HepG2 (cell line): ENCODE measurements around the gene PAPPA. TPM values are rescaled to one million over a fixed set of nuclear protein-coding genes. Genes with fewer than 3 reads are reported as not detected.

ENCODE experiments used
- EED ChIP-seq: sonication (generic); formaldehyde crosslinking; IDR thresholded peaks from 2 replicates; pipeline ENCODE4 v1.5.0; 2020; ENCODE audit warnings: mild to moderate bottlenecking, missing genetic modification reagents
- ESRRA ChIP-seq: sonication (generic); formaldehyde crosslinking; IDR thresholded peaks from 2 replicates; pipeline ENCODE4 v1.5.1; 2020; ENCODE audit warnings: mild to moderate bottlenecking, low read depth, missing genetic modification reagents
- FOXJ3 ChIP-seq: sonication (generic); formaldehyde crosslinking; IDR thresholded peaks from 2 replicates; pipeline ENCODE4 v1.4.0; 2020; ENCODE audit warnings: missing genetic modification reagents, mild to moderate bottlenecking, borderline replicate concordance
- HMG20A ChIP-seq: IDR thresholded peaks from 2 replicates; pipeline ENCODE4 v1.6.1; 2016; ENCODE audit warnings: borderline replicate concordance
- MIER3 ChIP-seq: IDR thresholded peaks from 2 replicates; pipeline ENCODE4 v1.6.1; 2016; ENCODE audit warnings: missing compliant biosample characterization, borderline replicate concordance
- MXD4 ChIP-seq: IDR thresholded peaks from 2 replicates; pipeline ENCODE4 v1.6.1; 2016; ENCODE audit warnings: mild to moderate bottlenecking, missing biosample characterization, missing genetic modification reagents
- SIX1 ChIP-seq: sonication (generic); formaldehyde crosslinking; IDR thresholded peaks from 2 replicates; pipeline ENCODE4 v1.4.0; 2020; ENCODE audit warnings: missing genetic modification reagents, borderline replicate concordance
- SMARCC2 ChIP-seq: fragments of 450-650 bp; IDR thresholded peaks from 2 replicates; pipeline ENCODE4 v1.6.1; 2017; ENCODE audit warnings: antibody characterized with exemption, mild to moderate bottlenecking
- U2AF1 ChIP-seq: fragments of 200-400 bp; formaldehyde crosslinking; optimal IDR thresholded peaks from 2 replicates; pipeline ENCODE3; 2017; ENCODE audit warnings: mild to moderate bottlenecking, low read depth, low read length
- ZBTB21 ChIP-seq: sonication (generic); formaldehyde crosslinking; IDR thresholded peaks from 2 replicates; pipeline ENCODE4 v1.4.0; 2020; ENCODE audit warnings: missing genetic modification reagents
- ZNF136 ChIP-seq: sonication (generic); formaldehyde crosslinking; IDR thresholded peaks from 2 replicates; pipeline ENCODE4 v1.8.1; 2022; ENCODE audit warnings: low read depth, mild to moderate bottlenecking, moderate library complexity, missing genetic modification reagents
- ZNF232 ChIP-seq: sonication (generic); formaldehyde crosslinking; IDR thresholded peaks from 2 replicates; pipeline ENCODE4 v1.4.0; 2020; ENCODE audit warnings: missing genetic modification reagents, borderline replicate concordance
- ZNF746 ChIP-seq: sonication (generic); formaldehyde crosslinking; IDR thresholded peaks from 2 replicates; pipeline ENCODE4 v1.8.0; 2022; ENCODE audit warnings: mild to moderate bottlenecking, missing genetic modification reagents
- ZNF773 ChIP-seq: sonication (generic); formaldehyde crosslinking; IDR thresholded peaks from 2 replicates; pipeline ENCODE4 v1.4.0; 2020; ENCODE audit warnings: missing genetic modification reagents, borderline replicate concordance
- ZNF788 ChIP-seq: sonication (generic); formaldehyde crosslinking; IDR thresholded peaks from 2 replicates; pipeline ENCODE4 v1.5.0; 2020; ENCODE audit warnings: mild to moderate bottlenecking, missing genetic modification reagents, borderline replicate concordance
- ZNF878 ChIP-seq: sonication (generic); formaldehyde crosslinking; IDR thresholded peaks from 2 replicates; pipeline ENCODE4 v1.8.1; 2023; ENCODE audit warnings: mild to moderate bottlenecking, missing genetic modification reagents, moderate library complexity
- ZSCAN9 ChIP-seq: IDR thresholded peaks from 2 replicates; pipeline ENCODE4 v1.6.1; 2016; ENCODE audit warnings: borderline replicate concordance
- polyA plus RNA-seq, 8 experiments: library from polyadenylated mRNA; depleted of rRNA in 3 of 8; stranded (reverse) in 7 of 8; unstranded in 1 of 8; fragments of >200 nt; fragmentation: Illumina TruSeq in 4 of 8; extraction: Trizol in 4 of 8; gene quantifications; 2 replicates each; pipeline versions ENCODE4 v1.2.1 to v1.2.3, GENCODE V29; 2011 to 2016; ENCODE audit warnings: low read depth in 4 of 8, missing spikeins in 1 of 8, mixed read lengths in 1 of 8; ENCODE audit not compliant: insufficient read depth in 1 of 8
- total RNA-seq, 5 experiments: library from RNA; depleted of rRNA; stranded (reverse); fragments of >200 nt; fragmentation: Illumina TruSeq; extraction: Trizol; gene quantifications; 2 replicates each; pipeline ENCODE4 v1.2.3, GENCODE V29; 2016; ENCODE audit warnings: low read depth in 1 of 5
- TF ChIP-seq, protein P1 (sequence below): IDR thresholded peaks from 2 replicates; pipeline ENCODE4 v1.6.1; 2016
- TF ChIP-seq, protein P2 (sequence below): sonication (generic); formaldehyde crosslinking; IDR thresholded peaks from 2 replicates; pipeline ENCODE4 v1.9.0; 2022; ENCODE audit warnings: missing genetic modification reagents, mild to moderate bottlenecking, borderline replicate concordance
- TF ChIP-seq, protein P3 (sequence below), 2 experiments: sonication (generic) in 1 of 2; formaldehyde crosslinking in 1 of 2; IDR thresholded peaks; 2 replicates each; pipeline versions ENCODE4 v1.4.0 to v1.6.1; 2016 to 2020; ENCODE audit warnings: borderline replicate concordance in 1 of 2, low read depth in 1 of 2, mild to moderate bottlenecking in 1 of 2, missing genetic modification reagents in 1 of 2

Gene PAPPA
- total and polyA plus RNA-seq, 2 of the 13 experiments (the other 11 are each of a cell fraction or from before 2014, with no cell fraction given): 0.09 to 0.11 TPM

DNA sequence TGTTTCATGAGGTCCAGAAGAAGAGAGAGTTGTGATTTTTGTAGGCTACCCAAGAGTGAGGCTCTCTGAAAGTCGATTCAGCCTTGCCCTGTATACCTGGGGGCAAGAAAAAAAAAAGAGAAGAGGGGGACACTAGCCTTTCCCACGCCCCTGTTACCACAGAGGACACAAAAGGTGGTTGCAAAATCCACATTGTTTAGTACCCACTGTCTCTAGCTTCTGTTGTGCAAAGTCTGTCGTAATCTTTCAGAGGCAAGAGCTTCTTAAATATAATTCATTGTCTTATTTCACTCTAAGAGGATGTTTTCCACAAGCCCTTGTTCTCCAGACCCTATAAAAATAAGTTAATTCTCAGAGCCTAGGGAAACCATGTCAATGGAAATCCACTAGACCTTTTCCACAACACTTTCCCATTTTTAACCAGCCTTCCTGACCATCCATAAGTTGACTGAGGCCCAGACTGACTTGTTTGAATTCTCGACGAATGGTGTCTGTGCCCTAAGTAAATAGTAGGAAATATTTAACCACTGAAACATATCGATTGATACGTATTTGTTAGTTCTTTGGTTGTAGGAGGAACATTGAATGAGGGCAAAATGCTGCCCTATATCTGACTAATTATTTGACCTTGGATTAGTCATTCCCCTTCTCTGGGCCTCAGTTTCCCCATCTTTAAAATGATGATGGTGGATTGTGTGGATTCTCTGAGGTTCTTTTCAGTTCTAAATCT lies 182.7 kb downstream of the PAPPA start (continued):
- TF ChIP-seq SIX1: 0 out of 2 replicates have a peak, but pooled peaks have one; percentile 50
- TF ChIP-seq HMG20A (CRISPR knock-in tag): peak; percentile 89
- TF ChIP-seq ZNF136: no peak
- peak; percentile 33; the same call in 1 of the 2 replicates for TF ChIP-seq FOXJ3 (CRISPR knock-in tag)
- TF ChIP-seq MXD4 (CRISPR knock-in tag): no peak
- TF ChIP-seq ZNF746 (CRISPR knock-in tag): no peak
- TF ChIP-seq SMARCC2: no peak
- no peak for TF ChIP-seq ZNF788 (CRISPR knock-in tag)
- TF ChIP-seq, protein P1, sequence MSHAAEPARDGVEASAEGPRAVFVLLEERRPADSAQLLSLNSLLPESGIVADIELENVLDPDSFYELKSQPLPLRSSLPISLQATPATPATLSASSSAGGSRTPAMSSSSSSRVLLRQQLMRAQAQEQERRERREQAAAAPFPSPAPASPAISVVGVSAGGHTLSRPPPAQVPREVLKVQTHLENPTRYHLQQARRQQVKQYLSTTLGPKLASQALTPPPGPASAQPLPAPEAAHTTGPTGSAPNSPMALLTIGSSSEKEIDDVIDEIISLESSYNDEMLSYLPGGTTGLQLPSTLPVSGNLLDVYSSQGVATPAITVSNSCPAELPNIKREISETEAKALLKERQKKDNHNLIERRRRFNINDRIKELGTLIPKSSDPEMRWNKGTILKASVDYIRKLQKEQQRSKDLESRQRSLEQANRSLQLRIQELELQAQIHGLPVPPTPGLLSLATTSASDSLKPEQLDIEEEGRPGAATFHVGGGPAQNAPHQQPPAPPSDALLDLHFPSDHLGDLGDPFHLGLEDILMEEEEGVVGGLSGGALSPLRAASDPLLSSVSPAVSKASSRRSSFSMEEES (CRISPR knock-in tag): peak; percentile 34; the same call in 1 of the 2 replicates
- no peak for TF ChIP-seq ZNF232
- TF ChIP-seq, protein P2, sequence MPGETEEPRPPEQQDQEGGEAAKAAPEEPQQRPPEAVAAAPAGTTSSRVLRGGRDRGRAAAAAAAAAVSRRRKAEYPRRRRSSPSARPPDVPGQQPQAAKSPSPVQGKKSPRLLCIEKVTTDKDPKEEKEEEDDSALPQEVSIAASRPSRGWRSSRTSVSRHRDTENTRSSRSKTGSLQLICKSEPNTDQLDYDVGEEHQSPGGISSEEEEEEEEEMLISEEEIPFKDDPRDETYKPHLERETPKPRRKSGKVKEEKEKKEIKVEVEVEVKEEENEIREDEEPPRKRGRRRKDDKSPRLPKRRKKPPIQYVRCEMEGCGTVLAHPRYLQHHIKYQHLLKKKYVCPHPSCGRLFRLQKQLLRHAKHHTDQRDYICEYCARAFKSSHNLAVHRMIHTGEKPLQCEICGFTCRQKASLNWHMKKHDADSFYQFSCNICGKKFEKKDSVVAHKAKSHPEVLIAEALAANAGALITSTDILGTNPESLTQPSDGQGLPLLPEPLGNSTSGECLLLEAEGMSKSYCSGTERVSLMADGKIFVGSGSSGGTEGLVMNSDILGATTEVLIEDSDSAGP (CRISPR knock-in tag): no peak
- TF ChIP-seq ZNF773: no peak
- peak; percentile 69; the same call in 1 of the 2 replicates for TF ChIP-seq ZSCAN9
- TF ChIP-seq U2AF1: no peak
- no peak for TF ChIP-seq ZBTB21 (CRISPR knock-in tag)
- TF ChIP-seq ESRRA (CRISPR knock-in tag): no peak
- TF ChIP-seq MIER3 (CRISPR knock-in tag): peak; percentile 27; the same call in 1 of the 2 replicates
- TF ChIP-seq, protein P3, sequence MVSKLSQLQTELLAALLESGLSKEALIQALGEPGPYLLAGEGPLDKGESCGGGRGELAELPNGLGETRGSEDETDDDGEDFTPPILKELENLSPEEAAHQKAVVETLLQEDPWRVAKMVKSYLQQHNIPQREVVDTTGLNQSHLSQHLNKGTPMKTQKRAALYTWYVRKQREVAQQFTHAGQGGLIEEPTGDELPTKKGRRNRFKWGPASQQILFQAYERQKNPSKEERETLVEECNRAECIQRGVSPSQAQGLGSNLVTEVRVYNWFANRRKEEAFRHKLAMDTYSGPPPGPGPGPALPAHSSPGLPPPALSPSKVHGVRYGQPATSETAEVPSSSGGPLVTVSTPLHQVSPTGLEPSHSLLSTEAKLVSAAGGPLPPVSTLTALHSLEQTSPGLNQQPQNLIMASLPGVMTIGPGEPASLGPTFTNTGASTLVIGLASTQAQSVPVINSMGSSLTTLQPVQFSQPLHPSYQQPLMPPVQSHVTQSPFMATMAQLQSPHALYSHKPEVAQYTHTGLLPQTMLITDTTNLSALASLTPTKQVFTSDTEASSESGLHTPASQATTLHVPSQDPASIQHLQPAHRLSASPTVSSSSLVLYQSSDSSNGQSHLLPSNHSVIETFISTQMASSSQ (IDR thresholded peaks at IDR 0.05; ENCODE audit: low read depth): peak; percentile 92
- TF ChIP-seq, protein P3 (CRISPR knock-in tag; IDR thresholded peaks at IDR 0.05; ENCODE audit: borderline replicate concordance): peak; percentile 75; the same call in 1 of the 2 replicates
- TF ChIP-seq ZNF878 (CRISPR knock-in tag): no peak
- no peak for TF ChIP-seq EED (CRISPR knock-in tag)
